ENCODE measurements around the gene FRMPD4.

GRCh38 chrX:12319003-12319519, 180.8 kb downstream of the FRMPD4 start:
- TF ChIP-seq POLR2A (IDR thresholded peaks at IDR 0.05; ENCODE audit: low read length) (no peak), GATA1 (IDR thresholded peaks at IDR 0.05; ENCODE audit: low read depth, low read length) (no peak)
